ENCODE data around the gene LAPTM5.

LAPTM5 gene

DNA sequence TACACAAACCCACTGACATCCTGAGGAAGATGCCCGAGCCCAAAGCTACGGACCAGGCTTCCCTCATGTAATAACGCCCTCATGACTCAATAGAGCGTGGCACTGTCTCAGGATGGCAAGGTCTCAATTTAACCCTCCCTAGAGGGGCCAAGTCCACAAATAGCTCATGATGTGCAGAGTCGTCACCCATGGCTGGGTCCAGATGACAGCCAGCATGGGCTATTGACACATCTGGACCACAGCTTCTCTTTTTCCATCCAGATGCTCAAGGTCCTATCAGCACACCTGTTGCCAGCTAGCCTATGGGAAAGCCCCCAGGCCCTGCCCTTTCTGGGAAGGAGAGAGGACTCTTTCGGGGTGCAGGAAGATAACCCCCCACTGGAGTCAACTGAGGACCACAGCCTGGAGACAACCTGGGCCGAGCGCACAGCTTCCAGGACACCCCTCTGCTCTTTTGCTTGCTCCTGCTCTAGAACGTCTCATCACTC is 2.8 kb downstream of the LAPTM5 start:
- no peak for DNase-seq

DNA sequence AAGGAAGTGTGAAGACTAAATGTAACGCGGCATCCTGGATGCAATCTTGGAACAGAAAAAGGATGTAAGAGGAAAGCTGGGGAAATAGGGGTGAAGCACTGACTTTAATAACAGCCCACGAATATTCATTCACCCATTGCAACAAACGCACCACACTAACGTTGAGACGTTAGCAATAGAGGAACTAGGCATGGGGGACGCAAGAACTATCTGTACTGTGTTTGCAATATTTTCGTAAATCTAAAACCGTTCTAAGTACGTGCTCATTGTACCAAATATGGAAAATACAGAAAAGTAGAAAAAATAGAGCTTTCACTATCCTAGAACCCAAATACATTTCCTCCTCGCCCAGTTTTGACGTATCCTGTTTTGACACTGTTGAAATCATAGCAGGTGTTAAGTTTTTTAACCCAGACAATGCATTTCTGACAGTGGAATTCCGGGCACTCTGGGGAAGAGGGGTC is 3.9 kb downstream of the LAPTM5 start:
- no peak for DNase-seq

DNA sequence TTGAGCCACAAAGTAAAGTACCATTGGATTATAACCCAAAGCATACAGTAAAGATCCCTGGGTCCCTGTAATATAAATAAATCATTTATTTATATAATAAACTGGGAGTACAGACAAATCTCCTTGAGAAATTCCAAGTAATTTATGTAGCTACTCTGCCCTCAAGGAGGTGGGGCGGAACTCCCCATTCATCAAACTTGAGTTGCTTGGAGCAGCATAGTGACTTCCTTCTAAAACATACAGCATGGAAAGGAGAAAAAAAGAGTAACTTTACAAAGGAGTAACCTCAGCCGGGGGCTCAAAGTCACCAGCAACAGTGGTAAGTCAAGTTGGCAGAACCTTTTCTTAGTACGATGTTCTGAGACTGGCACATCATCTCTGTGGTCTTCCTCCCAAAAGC is 4.5 kb downstream of the LAPTM5 start:
- no peak for DNase-seq

DNA sequence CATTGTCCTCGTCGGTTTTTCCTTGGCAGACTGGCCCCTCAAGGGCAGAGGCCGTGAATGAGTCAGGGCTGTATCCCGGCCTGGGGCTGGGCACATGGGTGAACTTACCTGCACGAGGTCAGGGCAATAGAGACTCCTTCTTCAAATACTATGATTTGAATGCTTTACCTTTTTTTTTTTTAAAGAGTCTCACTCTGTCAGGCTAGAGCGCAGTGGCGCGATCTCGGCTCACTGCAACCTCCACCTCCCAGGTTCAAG is 5.0 kb downstream of the LAPTM5 start:
- DNase-seq, result no peak

DNA sequence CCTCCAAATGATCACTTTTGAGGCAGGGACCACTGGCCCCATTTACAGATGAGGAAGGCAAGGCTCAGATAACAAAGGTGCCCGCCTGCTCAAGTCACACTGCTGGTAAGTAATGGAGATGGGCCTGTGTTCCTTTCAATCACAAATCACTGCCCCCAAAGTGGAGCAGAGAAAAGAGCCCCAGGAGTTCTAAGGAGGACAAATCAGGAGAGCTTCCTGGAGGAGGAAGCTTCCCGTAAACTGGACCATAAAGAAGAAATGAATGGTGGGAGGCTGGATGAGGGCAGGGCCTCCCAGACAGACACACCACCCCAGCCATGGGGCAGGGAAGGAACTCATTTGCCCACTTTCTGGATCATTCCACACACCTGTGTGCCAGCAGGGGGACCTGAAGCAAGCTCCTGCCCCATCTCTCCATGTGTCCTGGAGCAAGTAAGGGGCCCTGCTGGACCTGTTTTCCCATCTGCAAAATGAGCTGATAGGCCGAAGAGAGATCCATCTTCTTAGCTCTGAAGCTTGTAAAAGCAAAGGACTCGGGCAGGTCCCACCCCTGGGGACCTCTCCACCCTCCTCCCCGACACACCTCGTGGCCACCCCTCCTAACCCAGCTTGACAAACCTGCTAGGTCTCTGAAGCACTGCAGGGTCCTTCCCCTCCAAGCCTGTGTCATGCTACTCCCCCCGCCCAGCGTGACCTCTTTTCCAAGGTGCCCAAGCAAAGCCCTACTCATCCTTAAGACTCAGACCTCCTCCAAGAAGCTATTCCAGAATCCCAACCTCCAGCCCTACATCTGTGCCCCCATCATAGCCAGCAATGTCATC is 5.5 kb downstream of the LAPTM5 start:
- DNase-seq, result no peak

DNA sequence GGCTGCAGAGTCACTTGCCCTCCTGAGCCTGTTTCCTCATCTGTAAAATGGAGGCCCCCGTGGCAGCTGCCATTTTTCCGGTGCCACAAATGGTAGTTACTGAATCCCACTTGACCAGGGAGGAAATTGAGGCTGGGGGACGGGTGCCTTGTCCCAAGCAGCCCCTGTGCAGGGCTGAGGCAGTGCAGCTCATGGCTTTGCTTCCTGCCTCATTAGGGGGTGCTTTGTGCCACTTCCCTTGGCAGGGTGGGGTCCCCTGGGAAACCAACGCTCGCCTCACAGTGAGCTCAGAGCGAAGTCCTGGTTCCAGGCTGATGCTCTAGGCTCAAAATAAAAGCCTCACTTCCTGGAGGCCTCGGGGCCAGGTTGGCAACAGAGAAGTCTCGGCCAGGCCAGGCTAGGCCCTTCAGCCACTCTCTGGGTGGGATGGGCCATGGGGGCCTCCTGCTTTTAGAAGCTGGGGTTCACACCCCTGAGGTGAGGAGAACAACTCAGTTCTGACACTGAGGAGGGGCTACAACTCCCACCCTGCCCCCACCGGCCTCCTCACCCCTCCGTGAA is 6.8 kb downstream of the LAPTM5 start:
- DNase-seq, result no peak

DNA sequence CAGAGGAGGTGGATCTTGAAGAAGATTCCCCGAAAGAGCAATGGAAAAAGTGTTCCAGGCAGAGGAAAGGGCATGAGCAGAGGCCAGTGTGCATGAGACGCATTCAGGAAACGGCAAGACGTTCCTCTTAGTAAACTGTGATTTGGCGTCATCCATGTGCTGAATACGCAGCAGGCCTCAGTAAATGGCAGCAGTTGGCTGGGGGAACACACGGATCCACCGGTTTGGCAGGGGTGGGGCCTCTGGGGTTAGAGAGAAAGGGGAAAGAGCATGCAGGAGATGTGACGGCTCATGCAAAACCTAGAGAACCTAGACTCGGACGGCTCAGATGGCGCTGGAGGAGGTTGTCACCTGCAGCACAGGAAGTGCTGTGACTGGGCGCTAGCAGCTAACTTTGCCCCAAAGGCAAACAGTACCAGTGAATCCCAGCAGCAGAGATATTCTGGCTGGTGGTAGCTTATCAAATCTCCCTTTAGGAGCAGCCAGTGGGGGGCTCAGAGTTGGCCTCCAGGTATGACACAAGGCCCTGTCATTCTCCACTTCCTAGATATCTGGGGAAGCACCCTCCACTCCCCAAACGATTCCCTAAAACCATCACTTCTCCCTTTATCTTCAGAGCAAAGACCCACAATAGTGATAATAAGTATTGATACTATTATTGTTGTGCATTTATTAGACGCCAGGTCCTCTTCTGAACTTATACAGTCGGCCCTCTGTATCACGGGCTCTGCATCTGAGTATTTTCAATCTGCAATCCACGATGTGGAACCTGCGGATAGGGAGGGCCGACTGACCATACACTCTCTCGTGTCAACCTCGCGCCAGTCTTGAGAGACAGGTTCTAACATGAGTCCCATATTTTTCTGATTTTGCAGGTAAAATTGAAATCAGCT is 7.6 kb downstream of the LAPTM5 start:
- no peak for DNase-seq

DNA sequence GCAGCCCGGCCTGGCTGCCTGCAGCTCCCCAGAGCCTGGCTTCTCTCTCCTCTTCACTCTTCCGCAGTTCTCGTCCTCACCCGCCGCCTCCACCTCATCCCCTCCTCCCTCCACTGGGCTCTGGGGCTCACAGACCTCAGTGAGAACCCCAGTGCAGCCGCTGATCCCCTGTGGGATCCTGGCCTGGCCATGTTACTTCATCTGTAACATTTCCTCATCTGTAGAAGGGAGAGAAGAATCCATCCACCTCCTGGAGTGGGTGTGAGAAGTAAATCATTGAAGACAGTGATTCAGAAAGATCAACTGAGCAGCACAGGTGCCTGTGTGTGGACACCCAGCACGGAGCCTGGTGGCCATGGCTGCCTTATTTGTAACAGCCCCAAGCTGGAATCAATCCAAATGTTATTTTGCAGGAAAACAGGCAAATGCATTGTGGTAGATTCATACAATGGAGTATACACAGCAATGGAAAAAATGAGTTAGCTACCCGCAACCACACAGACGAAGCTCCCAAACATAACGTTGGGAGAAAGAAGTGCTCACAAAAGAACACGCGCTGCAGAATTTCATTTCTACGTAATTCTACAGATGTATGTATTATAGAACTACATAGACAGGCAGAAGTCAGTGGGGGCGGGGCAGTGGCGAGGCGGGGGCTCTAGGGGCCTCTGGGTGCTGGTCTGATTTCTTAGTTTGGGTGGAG is 8.7 kb downstream of the LAPTM5 start:
- no peak for DNase-seq

DNA sequence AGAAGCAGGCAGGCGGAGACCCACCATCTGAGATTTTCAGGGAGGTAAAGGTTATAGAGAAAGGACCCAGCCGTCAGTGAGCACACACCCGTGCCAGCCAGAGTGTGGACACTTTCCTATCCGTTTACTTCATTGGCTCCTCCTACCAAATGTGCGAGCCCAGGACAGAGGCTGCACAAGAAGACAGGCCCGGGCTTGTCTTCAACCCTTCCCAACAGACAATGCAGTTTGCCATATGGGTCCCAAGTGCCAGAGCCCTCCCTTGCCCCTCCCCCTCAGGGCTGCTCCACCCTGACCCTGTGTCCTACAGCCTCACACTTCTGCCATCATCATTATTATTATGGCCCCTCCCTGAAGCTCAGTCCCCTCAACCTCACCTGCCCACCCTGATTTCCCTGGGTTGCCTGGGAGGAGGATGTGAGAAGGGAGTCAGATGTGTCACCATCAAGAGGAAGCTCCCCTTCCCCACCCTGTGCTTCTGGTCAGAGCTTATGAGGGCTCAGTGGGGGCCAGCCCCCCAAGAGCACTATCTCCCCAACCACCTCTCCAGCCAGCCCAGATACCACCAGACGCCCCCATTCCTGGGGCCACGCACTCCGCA is 9.4 kb downstream of the LAPTM5 start:
- DNase-seq, result peak; percentile 66

DNA sequence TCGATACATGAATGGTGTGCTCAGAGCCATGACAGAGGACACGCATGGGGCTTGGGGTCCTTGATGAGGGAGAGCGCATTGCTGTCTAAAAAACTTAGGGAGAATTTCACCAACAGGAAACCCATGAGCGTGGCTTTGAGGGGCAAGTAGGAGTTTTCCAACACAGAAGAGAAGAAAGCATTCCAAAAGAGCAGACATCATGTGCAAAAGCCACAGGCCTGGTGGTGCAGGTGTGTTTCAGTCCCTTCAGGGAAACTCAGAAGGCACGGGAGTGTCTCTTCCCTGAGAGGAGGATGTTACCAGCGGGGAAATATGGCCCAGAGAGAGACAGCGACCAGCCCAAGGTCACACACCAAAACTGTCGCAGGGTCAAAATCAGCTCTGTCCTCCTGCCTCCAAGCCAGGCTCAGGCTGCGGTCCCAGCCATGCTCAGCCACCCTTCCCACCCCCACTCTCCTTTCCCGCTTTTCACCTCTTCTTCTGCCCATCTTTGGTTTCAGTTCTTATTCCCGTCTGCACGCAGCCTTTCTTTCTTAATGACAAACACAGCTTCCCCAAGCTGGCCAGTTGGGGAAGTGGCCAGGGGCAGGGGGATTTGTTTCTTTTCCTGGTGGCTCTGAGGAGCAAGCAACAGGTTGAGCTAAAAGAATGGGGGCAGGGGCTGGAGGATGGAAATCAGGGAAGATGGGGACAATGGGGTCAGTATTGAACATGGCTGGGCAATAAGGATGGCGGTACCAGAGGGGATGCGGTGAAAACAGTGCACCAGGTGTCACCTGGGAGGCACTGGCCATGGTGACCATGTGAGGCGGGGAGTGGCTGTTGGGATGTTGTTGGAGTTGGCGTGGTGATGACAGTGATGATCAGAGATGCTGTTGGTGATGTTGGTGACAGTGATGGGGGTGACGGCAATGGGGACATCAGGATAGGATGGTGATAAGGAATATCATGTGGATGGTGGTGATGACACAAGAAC is 10.3 kb downstream of the LAPTM5 start:
- no peak for DNase-seq

DNA sequence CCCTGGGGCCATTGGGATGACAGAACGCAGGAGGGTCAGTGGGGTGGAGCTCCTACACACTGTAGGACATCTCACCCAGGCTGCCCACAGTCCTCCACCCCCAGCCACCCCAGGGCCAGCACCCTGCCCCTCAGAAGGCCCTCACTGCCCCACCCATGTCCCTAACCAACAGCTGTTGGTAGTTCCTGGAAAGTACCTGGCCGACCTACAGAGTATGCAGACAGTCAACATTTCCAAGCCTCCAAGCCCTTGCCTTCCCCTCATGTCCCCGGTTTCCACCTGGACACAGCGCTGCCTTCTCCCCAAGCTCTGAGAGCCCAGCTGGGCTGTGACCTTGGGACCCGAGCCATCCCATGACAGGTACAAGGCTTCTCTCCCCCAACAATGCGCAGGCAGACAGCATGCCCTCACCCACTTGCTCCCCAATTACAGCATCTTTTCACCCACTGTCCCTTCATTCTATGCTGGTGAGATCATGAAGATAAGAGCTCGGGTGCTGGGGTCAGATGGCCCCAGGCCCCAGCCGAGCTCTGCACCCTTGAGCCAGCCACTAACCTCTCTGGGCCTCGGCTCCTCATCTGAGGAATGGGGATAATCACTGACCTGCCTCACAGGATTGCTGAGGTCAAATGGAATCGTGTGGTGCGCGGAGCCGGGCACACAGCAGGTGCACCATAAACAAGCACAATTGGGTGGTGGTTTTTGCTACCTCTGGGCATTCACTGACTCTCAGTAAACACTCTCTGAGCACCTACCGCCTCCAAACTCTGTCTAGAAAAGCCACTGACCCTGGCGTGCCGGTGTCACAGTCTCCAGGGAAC is 11.2 kb downstream of the LAPTM5 start:
- DNase-seq, result no peak

DNA sequence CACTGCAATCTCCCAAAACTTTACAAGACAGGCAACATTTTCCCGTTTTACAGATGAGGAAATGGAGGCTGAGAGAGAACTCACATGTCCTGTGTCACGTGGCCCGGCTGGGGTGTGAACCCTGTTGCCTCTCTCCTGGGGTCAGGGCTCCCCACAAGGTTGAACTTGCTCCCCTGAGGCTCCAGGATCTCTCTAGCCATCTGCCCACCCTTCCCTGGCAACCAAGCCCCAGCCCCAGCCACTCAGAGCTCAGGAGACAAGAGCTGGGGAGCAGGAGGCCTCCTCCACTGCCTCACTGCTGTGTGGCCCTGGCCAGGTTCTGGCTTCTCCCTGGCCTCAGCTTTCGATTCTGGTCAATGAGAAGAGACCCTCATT is 11.8 kb downstream of the LAPTM5 start:
- DNase-seq, result no peak

DNA sequence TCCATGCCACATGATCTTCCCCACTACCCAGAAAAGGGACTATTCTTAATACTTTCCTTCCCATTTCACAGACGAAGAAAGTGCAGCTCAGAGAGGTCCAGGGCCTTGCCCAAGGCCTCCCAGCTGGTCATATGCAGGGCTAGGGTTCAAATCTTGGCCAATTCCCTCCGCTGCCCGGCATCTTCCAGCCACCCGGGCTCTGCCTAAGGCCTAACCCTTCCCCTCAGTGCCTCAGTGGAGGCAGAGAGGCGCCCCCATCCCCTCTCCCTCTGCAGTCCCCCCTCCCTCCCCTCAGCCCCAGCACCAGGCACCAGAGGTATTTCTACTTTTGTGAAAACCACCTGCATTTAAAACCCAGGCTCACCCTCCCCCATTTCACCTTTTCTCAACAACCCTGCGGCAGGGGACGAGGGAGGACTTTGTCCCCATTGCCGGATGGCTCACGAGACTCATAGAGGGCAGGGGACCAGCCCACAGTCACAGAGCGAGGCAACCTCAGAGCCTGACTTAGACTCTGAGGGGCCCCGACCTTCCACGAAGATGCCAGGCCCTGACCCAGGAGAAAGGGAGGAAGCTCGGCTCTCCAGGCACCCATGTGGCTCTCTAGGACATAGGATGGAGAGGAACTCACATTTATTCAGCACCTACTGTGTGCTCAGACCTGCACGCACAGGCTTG is 12.3 kb downstream of the LAPTM5 start:
- no peak for DNase-seq

DNA sequence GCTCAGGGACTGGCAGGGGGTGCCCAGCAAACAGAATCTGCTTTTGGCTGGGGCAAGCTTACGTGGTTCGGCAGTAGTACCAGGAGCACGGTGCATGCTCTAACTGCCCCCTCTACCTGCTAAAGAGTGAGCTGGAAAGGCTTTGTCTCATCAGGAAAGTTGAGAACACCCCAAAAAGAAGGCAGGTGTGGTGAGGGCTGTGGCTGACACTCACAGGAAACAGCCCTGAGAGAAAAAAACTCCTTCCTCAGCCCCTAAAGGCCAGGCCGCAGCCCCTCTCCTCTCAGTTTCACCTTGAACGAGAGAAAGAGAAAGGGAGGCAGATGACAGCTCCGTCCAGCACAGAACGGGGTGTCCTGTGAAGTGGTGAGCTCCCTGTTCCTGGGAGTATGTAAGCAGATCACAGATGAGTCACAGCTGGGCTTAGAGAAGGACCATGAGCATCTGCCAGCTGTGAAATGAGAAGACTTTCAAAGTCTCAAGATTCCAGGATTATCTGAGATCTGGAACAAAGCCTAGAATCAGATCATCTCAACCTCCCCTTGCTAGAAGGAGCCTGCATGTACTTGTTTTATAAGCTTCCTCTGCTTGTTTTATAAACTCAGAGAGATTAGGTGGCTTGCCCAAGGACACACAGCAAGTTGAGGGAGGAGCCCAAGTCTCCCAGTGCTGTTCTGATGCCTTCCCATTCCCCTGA is 13.4 kb downstream of the LAPTM5 start:
- DNase-seq, result no peak

DNA sequence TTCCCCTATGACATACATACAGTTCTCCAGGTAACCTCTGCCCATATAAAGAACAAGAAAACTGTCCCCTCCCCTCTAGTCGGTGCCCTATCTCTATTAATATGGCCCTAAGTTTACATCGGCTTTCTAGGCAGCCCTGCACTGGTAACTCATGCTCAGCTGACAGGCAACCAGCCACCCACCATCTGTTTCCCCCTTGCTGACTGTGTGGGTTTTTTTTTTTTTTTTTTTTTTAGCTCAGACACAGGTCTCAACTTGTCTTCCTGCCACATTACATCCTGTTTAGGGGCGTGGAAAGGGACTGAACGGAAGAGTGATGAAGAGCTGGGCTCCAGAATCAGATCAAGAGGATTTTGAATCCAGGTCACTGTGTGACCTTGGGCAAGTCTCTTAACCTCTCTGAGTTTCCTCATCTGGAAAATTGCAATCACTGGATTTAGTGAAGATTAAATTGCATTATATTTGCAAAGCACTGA is 14.0 kb downstream of the LAPTM5 start:
- peak; percentile 26 for DNase-seq

DNA sequence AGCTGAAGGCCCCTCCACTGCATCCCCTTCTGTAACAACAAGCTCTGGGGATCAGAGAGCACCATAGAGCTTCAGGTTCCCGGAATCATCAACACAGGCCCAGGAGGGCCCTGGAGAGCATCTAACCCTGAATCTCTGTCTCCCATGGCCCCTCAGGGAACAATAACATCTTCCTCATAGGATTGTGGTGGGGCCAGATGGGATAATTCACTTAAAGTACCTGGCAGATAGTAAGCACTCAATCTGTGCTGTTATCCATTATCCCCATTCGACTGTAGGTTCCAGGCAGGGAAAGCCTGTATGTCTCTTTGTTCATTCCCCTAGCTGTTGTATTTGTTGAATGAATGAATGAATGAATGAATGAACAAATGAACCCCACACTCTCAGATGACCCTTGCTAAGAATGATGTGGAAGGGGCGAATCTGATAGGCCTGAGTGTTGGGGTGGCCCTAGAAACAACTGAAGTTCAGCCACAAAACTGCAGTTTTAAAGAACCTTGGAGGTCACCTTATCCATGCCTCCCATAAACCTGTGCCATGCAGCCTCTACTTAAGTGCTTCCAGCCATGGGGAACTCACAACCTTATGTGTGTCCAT is 14.5 kb downstream of the LAPTM5 start:
- DNase-seq, result no peak

DNA sequence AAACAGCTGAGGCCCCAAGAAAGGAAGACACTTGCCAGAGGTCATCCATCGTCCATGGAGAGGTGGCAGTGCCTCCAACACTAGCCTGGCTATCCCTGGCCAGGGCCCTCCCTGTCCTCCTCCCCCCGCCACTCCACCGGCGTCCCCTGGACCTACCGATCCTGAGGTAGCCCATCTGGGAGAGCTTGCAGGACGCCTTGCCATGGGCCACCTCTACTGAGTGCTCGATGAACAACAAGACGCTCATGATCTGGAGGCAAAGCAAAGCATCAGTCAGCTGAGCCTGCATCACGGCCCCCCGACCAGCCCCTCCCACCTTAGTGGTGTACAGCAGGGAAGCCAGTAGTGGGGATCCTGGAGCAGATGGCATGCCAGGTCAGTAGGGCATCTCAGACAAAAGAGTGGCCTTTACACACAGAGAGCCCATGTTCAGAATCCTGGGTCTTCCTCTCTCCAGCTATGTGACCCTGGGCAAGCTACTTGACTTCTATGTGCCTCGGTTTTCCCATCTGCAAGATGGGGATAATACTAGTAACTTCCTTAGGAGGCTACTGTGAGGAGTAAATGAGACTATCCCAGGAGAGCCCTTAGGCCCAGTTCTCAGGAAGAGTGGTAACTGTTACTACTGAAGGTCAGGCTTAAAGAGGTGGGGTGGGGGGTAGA is 15.1 kb downstream of the LAPTM5 start:
- no peak for DNase-seq

DNA sequence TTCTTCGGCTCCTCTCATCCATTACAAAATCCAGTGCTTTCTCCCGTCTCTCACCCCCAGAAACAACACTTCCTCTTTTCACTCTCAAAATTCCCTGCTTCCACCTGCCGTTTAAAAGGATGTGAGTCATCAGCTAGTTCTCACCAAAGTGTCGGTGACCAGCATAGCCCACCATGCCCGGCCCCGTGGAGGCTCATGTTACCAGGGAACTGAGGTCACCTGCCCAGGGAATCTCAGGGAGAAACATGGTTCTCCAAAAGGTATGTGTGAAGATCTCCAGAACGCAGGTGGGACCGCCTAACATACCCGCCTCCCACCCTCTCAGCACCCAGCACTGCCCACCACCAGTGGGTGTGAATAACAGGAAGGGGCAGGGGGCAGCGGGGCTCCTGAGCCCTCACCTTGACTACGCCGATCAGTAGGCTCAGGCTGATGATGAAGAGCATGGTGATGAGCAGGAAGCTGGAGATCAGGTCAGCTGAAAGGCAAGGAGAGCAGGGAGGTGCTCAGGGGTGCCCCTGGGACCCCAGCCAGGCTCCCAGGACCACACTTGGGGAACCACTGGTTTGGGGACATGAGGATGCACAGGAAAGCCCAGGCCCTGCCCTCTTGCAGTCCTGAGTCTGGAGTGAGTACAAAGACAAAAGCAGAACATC is 16.2 kb downstream of the LAPTM5 start:
- no peak for DNase-seq
